Vagina (tissue), 2 donors: ENCODE results near the gene CTAGE1. TPM values are rescaled to one million over a fixed set of nuclear protein-coding genes. Genes with fewer than 3 reads are reported as not detected.

Experiments
- DNase-seq, 2 donors: peaks; one replicate each; pipeline ENCODE4 v3.0.0-alpha.2; 2017; ENCODE audit errors: extremely low spot score in 2 of 2
- H3K27ac ChIP-seq: fragments of 200-600 bp; sonication (generic); one replicate; pipeline ENCODE4 v1.5.1; 2019
- H3K27me3 ChIP-seq: fragments of 200-600 bp; sonication (generic); one replicate; pipeline ENCODE4 v1.5.1; 2019
- H3K36me3 ChIP-seq, 2 donors: fragments of 200-600 bp; sonication (generic); one replicate each; pipeline ENCODE4 v1.5.1; 2017 to 2019
- H3K4me1 ChIP-seq: fragments of 200-600 bp; sonication (generic); one replicate; pipeline ENCODE4 v1.5.1; 2019
- H3K4me3 ChIP-seq, 2 donors: fragments of 200-600 bp; sonication (generic); 1 replicate in 1 of 2; 2 replicates in 1 of 2; pipeline ENCODE4 v1.5.1; 2016 to 2019
- H3K9me3 ChIP-seq: fragments of 200-600 bp; sonication (generic); one replicate; pipeline ENCODE4 v1.5.1; 2019
- POLR2A ChIP-seq, 2 donors: fragments of 450-650 bp; IDR thresholded peaks; one replicate each; pipeline ENCODE4 v1.6.1; 2017; ENCODE audit warnings: antibody characterized with exemption in 2 of 2, mild to moderate bottlenecking in 2 of 2, moderate library complexity in 2 of 2
- POLR2AphosphoS5 ChIP-seq, 2 donors: sonication (generic); formaldehyde crosslinking; IDR thresholded peaks; one replicate each; pipeline ENCODE4 v1.9.0; 2017; ENCODE audit warnings: antibody characterized with exemption in 2 of 2, mild to moderate bottlenecking in 2 of 2, low read depth in 1 of 2; ENCODE audit not compliant: insufficient read depth in 1 of 2
- intact Hi-C: fragments of 100-400 bp; cut with DNase I; formaldehyde crosslinking; loops from one replicate; pipeline ENCODE4 v1.15.1; 2023
- total RNA-seq: library from RNA; depleted of rRNA; stranded (reverse); fragments of >200 nt; gene quantifications from one replicate; pipeline ENCODE4 v1.2.3, GENCODE V29; 2016
- TF ChIP-seq, protein P1 (sequence below), 3 experiments: fragments of 450-650 bp in 2 of 3; fragments of 200-600 bp in 1 of 3; sonication (generic) in 1 of 3; IDR thresholded peaks; one replicate each; pipeline ENCODE4 v1.5.1; 2017 to 2019; ENCODE audit warnings: antibody characterized with exemption in 3 of 3, mild to moderate bottlenecking in 2 of 3, moderate library complexity in 2 of 3

The CTAGE1 gene
- total RNA-seq, 1 donor from 2014 or later: not detected

DNA sequence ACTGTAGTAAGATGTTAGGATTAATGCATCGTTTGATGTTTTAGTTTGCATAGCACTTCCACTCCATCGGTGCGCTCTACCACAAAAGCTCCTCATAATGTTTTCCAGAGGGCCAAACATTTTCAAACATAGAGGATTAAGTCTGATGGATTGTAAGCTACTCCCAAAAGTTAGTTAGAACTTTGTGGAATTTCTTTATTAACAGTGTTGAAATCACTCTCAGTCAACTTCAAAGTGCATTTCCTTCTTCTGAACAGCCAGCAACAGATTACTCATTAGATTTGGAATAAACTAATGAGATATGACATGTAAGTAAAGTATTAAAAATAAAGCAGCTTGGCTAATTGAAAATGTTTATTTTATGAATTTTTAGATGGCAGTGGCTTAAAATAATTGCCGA lies 30.1 kb upstream of the CTAGE1 start:
- Histone ChIP-seq H3K4me3 (no peak overlapping the region), H3K4me1 (peaks cover 10% of the 10 kb centered on the region), H3K27ac (no peak overlapping the region), H3K9me3 (no peaks in the 10 kb centered on the region), H3K36me3 (no peaks in the 10 kb centered on the region), H3K27me3 (no peaks in the 10 kb centered on the region)
- intact Hi-C loops: no loop called here
- TF ChIP-seq, protein P1, sequence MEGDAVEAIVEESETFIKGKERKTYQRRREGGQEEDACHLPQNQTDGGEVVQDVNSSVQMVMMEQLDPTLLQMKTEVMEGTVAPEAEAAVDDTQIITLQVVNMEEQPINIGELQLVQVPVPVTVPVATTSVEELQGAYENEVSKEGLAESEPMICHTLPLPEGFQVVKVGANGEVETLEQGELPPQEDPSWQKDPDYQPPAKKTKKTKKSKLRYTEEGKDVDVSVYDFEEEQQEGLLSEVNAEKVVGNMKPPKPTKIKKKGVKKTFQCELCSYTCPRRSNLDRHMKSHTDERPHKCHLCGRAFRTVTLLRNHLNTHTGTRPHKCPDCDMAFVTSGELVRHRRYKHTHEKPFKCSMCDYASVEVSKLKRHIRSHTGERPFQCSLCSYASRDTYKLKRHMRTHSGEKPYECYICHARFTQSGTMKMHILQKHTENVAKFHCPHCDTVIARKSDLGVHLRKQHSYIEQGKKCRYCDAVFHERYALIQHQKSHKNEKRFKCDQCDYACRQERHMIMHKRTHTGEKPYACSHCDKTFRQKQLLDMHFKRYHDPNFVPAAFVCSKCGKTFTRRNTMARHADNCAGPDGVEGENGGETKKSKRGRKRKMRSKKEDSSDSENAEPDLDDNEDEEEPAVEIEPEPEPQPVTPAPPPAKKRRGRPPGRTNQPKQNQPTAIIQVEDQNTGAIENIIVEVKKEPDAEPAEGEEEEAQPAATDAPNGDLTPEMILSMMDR (IDR thresholded peaks at IDR 0.05): no peak
- TF ChIP-seq POLR2A (IDR thresholded peaks at IDR 0.05) (no peak), POLR2AphosphoS5 (IDR thresholded peaks at IDR 0.05; ENCODE audit: insufficient read depth in 1 of 2, low read depth in 1 of 2) (no peak)
- DNase-seq: no peak

DNA sequence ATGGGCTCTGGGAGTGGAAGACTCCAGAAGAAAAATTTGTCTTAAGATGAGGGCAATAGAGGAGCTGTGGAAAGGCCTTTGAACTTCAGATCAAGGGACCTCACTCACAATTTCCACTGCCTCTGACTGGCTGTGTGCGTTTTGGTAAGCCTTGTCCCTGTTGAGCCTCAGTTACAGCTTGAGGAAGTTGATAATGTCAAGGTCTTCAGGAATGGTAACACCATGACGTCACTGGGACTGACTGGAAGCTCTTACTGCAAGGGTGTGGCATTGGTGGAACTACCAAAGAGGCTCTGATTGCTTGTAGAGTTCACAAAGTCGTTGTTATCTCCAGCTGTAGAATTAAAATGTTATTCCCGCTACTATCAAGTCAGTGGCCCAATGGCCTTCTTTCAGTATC lies 29.2 kb upstream of the CTAGE1 start:
- DNase-seq: no peak
- no peaks in the 10 kb centered on the region for H3K9me3 ChIP-seq
- H3K4me1 ChIP-seq: peaks cover under 1% of the 10 kb centered on the region
- intact Hi-C loops: no loop called here
- H3K36me3 ChIP-seq: no peaks in the 10 kb centered on the region
- H3K27ac ChIP-seq: no peak overlapping the region
- TF ChIP-seq POLR2AphosphoS5 (IDR thresholded peaks at IDR 0.05; ENCODE audit: insufficient read depth in 1 of 2, low read depth in 1 of 2) (no peak), POLR2A (IDR thresholded peaks at IDR 0.05) (no peak)
- TF ChIP-seq, protein P1 (IDR thresholded peaks at IDR 0.05): no peak
- no peak overlapping the region for H3K4me3 ChIP-seq
- no peaks in the 10 kb centered on the region for H3K27me3 ChIP-seq

DNA sequence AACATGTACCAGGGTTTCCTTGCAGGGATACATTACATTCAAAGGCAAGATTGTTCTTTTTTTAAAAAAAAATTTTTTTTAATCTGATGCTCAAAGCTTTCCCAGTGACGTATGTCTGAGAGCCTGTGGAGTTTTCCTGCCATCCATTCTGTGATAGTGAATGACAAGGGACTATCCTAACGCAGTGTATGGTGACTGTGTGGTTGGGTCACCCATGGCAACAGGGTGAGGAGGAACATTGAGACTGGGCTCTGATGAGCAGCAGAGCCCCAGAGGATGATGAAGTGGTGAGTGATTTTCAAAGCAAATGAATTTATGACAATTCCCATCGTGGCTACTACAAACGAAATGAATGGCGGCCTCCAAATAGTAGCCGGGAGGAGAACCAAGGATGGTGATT lies 28.6 kb upstream of the CTAGE1 start:
- H3K9me3 ChIP-seq: no peaks in the 10 kb centered on the region
- H3K27ac ChIP-seq: no peak overlapping the region
- no peak overlapping the region for H3K4me3 ChIP-seq
- no peaks in the 10 kb centered on the region for H3K36me3 ChIP-seq
- no peaks in the 10 kb centered on the region for H3K4me1 ChIP-seq
- intact Hi-C loops: no loop called here
- DNase-seq: no peak
- TF ChIP-seq POLR2A (IDR thresholded peaks at IDR 0.05) (no peak), POLR2AphosphoS5 (IDR thresholded peaks at IDR 0.05; ENCODE audit: insufficient read depth in 1 of 2, low read depth in 1 of 2) (no peak)
- TF ChIP-seq, protein P1 (IDR thresholded peaks at IDR 0.05): no peak
- H3K27me3 ChIP-seq: no peaks in the 10 kb centered on the region

DNA sequence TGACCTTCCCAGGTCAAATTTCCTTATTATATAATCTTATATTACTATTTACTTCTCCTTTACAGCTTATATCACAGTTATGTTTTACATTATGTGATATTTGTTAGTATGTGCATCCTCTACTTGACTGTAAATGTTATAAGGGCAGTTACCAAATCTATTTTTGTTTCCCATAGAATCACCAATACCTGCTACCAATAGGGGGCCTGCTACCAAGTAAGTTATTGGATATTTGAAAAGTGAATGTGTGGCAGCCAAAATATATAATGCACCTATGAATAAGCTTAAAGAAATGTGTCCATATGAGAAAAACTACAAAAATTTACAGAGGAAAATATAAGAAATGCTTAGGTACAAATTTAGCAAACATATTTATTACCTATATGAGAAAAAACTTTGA lies 23.9 kb upstream of the CTAGE1 start:
- DNase-seq: no peak
- no peaks in the 10 kb centered on the region for H3K9me3 ChIP-seq
- TF ChIP-seq, protein P1 (IDR thresholded peaks at IDR 0.05): no peak
- TF ChIP-seq POLR2A (IDR thresholded peaks at IDR 0.05): no peak
- TF ChIP-seq POLR2AphosphoS5 (IDR thresholded peaks at IDR 0.05; ENCODE audit: insufficient read depth in 1 of 2, low read depth in 1 of 2): no peak
- no peak overlapping the region for H3K27ac ChIP-seq
- H3K4me3 ChIP-seq: no peak overlapping the region
- H3K27me3 ChIP-seq: no peaks in the 10 kb centered on the region
- no peaks in the 10 kb centered on the region for H3K36me3 ChIP-seq
- no peaks in the 10 kb centered on the region for H3K4me1 ChIP-seq
- intact Hi-C loops: no loop called here

DNA sequence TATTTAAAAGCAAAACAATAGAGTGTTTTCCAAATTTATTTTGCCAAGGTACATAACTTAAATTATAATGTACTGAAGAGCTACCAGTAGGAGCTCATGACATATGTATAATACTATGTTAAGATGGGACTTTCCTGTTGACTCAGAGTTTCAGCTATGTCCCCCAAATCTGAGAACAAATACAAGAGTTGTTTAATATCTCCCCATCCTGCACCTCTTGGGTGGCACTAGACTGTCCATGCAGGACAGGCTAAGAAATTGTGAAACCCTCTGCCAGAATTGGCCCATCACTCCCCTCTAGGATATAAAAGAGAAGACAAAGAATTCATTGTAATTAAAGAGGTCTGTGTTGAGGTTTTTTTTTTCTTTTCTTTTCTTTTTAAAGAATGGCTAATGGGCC lies 21.7 kb upstream of the CTAGE1 start:
- Histone ChIP-seq H3K27ac (no peak overlapping the region), H3K9me3 (no peaks in the 10 kb centered on the region), H3K27me3 (no peaks in the 10 kb centered on the region), H3K4me1 (no peaks in the 10 kb centered on the region), H3K4me3 (no peak overlapping the region), H3K36me3 (no peaks in the 10 kb centered on the region)
- no peak for TF ChIP-seq POLR2A (IDR thresholded peaks at IDR 0.05)
- TF ChIP-seq, protein P1 (IDR thresholded peaks at IDR 0.05): no peak
- no peak for TF ChIP-seq POLR2AphosphoS5 (IDR thresholded peaks at IDR 0.05; ENCODE audit: insufficient read depth in 1 of 2, low read depth in 1 of 2)
- DNase-seq: no peak
- intact Hi-C loops: no loop called here
